Skeletal muscle tissue (tissue), 4 donors: ENCODE data around the gene BCAS3. TPM values are rescaled to one million over a fixed set of nuclear protein-coding genes. Genes with fewer than 3 reads are reported as not detected.

Source experiments
- H3K27ac ChIP-seq: one replicate; pipeline ENCODE4 v1.7.0; 2013; ENCODE audit warnings: mild to moderate bottlenecking, low read depth, low read length, inconsistent platforms
- H3K27me3 ChIP-seq, 3 donors: one replicate each; pipeline ENCODE4 v1.7.0; 2013; ENCODE audit warnings: low read length in 3 of 3; ENCODE audit not compliant: control insufficient read depth in 3 of 3, insufficient read depth in 3 of 3
- H3K36me3 ChIP-seq, 3 donors: one replicate each; pipeline ENCODE4 v1.7.0; 2013; ENCODE audit warnings: low read length in 3 of 3; ENCODE audit not compliant: control insufficient read depth in 3 of 3, insufficient read depth in 3 of 3
- H3K4me1 ChIP-seq, 3 donors: one replicate each; pipeline ENCODE4 v1.7.0; 2013; ENCODE audit warnings: low read length in 3 of 3, mild to moderate bottlenecking in 3 of 3; ENCODE audit not compliant: control insufficient read depth in 3 of 3, insufficient read depth in 3 of 3
- H3K4me3 ChIP-seq, 3 donors: one replicate each; pipeline ENCODE4 v1.7.0; 2013; ENCODE audit warnings: low read length in 3 of 3
- H3K9ac ChIP-seq, 3 donors: one replicate each; pipeline ENCODE4 v1.7.0; 2013; ENCODE audit warnings: low read length in 3 of 3, mild to moderate bottlenecking in 3 of 3, moderate library complexity in 2 of 3, low read depth in 1 of 3
- H3K9me3 ChIP-seq, 3 donors: one replicate each; pipeline ENCODE4 v1.7.0; 2013; ENCODE audit warnings: low read length in 3 of 3; ENCODE audit not compliant: control insufficient read depth in 3 of 3
- total RNA-seq: library from RNA; depleted of rRNA; stranded (reverse); fragments of >200 nt; gene quantifications from one replicate; pipeline ENCODE4 v1.2.3, GENCODE V29; 2014
- donor health status: Osteomylitis.

The BCAS3 gene
- total RNA-seq, 1 donor from 2014 or later = 25.1 TPM

DNA sequence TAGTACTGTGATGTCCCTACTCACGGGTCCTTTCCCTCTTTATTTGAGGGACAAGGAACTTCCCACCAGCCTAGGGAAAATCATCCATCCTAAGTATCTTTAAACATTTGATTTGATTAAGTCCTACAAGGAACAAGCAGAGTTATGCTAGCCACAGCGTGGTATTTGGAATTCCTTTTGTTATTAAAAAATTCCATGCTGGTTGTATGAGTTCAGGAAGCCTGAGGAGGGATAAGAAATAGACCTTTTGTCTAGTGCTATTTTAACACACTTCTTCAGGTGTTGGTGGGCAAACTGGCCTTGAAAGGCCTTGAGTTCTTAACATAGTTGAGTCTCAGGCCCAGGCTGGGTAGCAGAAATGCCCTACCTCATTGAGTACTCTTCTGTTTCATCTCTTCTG lies 616.6 kb downstream of the BCAS3 start:
- H3K36me3 ChIP-seq = no peaks in the 10 kb centered on the region
- no peaks in the 10 kb centered on the region for H3K27me3 ChIP-seq
- H3K4me3 ChIP-seq = no peak overlapping the region
- H3K4me1 ChIP-seq = peaks cover 0 to 3% (median 0%) of the 10 kb centered on the region in 3 donors
- H3K9ac ChIP-seq = no peak overlapping the region
- H3K9me3 ChIP-seq = no peaks in the 10 kb centered on the region
- H3K27ac ChIP-seq = no peak overlapping the region

DNA sequence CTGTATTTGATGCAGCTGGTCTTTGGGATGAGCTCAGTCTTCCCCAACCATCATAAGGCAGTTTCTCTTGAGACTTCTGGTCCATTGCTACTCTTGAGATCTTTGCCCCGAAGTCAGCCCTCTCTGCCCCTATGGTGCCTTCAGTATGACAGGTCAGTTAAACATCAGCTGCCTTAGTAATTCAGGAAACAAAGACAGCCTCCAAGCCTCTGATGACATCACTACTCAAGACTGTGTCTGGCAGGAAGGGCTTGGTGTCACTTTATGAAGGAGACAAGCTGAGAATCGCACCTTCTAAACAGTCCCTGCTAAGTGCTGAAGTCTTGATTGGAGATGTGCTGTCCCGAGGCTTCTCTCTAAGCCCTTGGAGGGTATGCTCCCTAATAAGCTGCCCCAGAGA lies 617.1 kb downstream of the BCAS3 start:
- Histone ChIP-seq H3K27ac (no peak overlapping the region), H3K9me3 (no peaks in the 10 kb centered on the region), H3K36me3 (no peaks in the 10 kb centered on the region), H3K9ac (no peak overlapping the region), H3K27me3 (no peaks in the 10 kb centered on the region), H3K4me3 (no peak overlapping the region), H3K4me1 (peaks cover 0 to 3% (median 0%) of the 10 kb centered on the region in 3 donors)

DNA sequence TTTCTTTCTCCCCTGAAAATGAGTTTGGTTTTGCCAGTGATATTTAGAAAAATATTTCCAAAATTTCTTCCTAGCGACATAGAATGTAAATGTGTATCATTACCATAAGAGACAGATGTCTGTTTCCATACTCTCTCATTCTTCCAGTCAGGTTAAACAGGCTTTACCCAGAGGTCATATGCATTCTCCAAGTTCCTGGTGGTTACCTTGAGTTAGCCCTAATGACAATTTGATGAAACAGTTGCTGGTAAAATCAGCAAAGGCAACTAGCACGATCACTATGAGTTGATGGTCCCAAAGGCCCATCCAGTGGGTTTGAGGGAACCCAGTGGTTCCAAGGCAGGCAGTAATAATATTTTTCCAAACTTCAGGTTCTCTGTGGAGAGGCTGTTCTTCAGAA lies 618.4 kb downstream of the BCAS3 start:
- no peaks in the 10 kb centered on the region for H3K9me3 ChIP-seq
- H3K27me3 ChIP-seq = no peaks in the 10 kb centered on the region
- H3K4me3 ChIP-seq = no peak overlapping the region
- H3K36me3 ChIP-seq = no peaks in the 10 kb centered on the region
- H3K9ac ChIP-seq = no peak overlapping the region
- H3K27ac ChIP-seq = no peak overlapping the region
- H3K4me1 ChIP-seq = peaks cover 0 to 3% (median 0%) of the 10 kb centered on the region in 3 donors

DNA sequence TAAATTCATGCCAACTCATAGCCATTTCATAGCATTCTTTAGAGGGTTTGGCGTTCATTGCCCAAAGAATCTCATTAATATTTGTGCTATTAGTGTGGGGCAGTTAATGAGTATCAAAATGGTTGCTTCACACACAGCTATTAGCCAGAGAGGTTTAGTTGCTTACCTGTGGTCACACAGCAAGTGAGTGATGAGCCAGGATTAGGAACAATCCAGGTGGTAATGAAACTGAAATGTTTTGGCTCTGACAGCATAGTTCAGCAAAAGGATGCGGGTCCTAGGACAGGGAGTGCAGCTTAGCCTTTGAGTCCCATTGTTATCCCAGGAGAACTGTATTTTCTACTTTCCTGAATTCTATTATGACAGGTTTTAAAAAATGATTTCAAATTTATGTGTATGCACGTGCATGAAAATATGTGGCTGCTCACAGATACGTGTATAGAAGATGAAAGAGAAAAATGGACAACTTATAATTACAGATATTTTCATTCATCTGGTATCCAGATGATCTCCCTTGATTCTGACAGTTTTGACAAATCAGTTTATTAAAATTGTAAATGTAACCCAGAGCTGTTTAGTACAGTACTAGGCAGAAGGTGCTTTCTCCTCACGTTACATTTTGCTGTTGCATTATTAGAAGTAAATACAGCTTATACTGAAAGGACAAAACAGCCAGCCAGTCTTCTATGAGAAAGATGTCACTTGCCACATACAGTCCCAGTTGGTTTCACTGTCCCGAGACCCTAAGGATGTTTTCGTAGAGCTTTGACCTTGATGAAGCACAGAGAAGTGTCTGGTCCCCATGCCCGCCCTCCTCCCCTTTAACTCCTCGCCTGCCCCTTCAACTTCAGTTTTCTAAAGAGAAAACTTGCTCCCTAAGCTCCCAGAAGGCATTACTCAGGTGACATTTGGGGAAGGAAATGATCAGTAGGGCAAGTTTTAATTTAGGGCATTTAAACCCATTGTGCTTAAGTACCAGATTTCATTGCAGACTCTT lies 622.2 kb downstream of the BCAS3 start:
- H3K4me3 ChIP-seq = no peak overlapping the region

DNA sequence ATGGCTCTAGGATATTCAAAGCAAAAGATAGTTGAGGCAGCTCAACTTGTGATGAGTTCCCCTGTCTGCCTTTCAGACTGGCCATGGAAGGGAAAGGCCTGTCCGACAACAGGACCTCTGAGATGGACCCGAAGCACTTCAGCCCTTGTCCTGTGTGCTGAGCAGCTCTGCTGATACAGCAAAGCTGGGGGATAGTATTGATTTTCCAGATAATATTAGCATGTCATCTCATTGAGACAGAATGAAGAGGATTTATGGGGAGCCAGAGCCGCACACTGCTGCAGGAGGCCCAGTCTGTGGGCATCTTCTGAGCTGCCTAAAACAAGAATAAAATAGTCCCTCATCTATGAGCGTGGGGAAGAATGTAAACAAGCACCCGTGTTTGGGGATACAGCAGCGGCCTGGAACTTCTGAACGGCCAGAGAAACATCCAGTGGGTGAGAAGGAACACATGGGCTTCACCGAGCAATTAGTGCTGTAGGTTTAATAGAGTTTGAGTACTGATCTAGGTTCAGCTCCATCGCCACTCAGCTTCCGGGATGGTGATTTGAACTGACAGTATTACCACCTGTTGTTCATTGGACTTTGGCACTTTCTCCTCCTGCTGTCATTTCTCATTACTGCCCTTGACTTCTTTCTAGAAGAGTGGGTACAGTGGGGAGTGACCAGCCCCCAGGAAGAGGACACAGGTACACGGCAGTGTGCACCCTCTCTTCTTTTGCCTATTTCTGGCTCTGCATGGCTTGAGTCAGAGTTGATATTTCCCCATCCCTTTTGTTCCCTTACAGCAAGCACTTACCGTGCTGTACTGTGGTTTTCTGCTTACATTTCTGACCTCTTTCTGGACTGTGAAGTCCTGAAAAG lies 625.5 kb downstream of the BCAS3 start:
- no peaks in the 10 kb centered on the region for H3K4me1 ChIP-seq
- H3K27ac ChIP-seq = no peak overlapping the region
- no peak overlapping the region for H3K4me3 ChIP-seq
- no peaks in the 10 kb centered on the region for H3K9me3 ChIP-seq
- no peaks in the 10 kb centered on the region for H3K36me3 ChIP-seq
- H3K9ac ChIP-seq = no peak overlapping the region
- no peaks in the 10 kb centered on the region for H3K27me3 ChIP-seq

More for the DNA sequence above, 622.2 kb downstream of the BCAS3 start:
- Histone ChIP-seq H3K27ac (no peak overlapping the region), H3K27me3 (no peaks in the 10 kb centered on the region), H3K4me1 (no peaks in the 10 kb centered on the region), H3K9ac (no peak overlapping the region), H3K36me3 (no peaks in the 10 kb centered on the region), H3K9me3 (no peaks in the 10 kb centered on the region)

DNA sequence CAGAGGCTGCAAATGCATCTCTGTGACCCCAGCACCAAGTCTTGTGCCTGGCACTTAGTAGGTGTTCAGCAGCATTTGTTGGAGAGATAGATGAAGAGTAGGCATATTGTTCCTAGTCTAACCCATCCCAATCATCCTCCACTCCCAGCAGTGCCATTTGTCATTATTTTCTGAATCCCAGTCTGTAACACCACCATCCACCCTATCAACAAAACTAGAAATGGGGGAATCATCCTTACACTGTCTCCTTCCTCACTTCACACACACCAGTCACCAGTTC lies 626.1 kb downstream of the BCAS3 start:
- H3K27ac ChIP-seq = no peak overlapping the region
- no peak overlapping the region for H3K4me3 ChIP-seq
- H3K9ac ChIP-seq = no peak overlapping the region
- no peaks in the 10 kb centered on the region for H3K36me3 ChIP-seq
- H3K4me1 ChIP-seq = no peaks in the 10 kb centered on the region
- H3K9me3 ChIP-seq = no peaks in the 10 kb centered on the region
- no peaks in the 10 kb centered on the region for H3K27me3 ChIP-seq

DNA sequence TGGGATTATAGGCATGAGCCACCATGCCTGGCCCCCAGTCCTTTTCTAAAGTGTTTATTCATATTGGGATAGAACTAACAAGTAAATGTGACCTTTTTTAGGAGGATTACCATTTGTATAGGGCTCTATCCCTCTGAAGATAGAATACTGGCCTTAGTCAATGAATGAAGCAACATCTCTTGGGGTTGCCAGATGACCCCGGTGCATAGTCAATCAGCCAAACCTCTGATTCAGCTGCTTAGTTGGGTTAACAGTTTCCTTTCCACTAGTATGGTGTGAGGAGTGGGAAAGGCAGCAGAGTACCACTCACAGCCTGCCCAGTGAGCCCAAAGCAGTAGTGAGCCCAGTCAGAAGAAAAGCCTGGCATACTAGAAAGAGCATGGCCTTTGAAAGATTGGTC lies 627.4 kb downstream of the BCAS3 start:
- H3K4me3 ChIP-seq = no peak overlapping the region
- H3K4me1 ChIP-seq = no peaks in the 10 kb centered on the region
- H3K36me3 ChIP-seq = no peaks in the 10 kb centered on the region
- no peak overlapping the region for H3K27ac ChIP-seq
- no peaks in the 10 kb centered on the region for H3K9me3 ChIP-seq
- H3K27me3 ChIP-seq = no peaks in the 10 kb centered on the region
- no peak overlapping the region for H3K9ac ChIP-seq

DNA sequence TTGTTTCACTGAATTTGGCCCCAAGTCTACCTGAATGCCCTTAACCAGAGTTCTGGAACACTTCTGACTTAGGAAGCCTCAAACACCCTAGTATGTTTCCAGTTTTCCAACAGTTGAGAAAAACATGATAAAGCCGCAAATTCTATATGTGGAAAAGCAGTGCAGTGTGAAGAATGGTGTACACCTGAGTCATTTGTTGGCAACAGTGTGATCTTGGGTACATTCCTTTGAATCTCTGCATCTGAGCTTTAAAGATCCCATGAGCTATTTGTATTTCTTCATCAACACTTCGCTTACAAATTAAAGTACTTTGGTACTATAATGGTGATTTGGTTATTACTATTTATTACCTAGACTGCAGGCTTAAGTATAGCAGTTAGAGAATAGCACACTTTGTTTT lies 628.4 kb downstream of the BCAS3 start:
- Histone ChIP-seq H3K9ac (no peak overlapping the region), H3K4me3 (no peak overlapping the region), H3K4me1 (no peaks in the 10 kb centered on the region), H3K27me3 (no peaks in the 10 kb centered on the region), H3K9me3 (no peaks in the 10 kb centered on the region), H3K27ac (no peak overlapping the region), H3K36me3 (no peaks in the 10 kb centered on the region)

DNA sequence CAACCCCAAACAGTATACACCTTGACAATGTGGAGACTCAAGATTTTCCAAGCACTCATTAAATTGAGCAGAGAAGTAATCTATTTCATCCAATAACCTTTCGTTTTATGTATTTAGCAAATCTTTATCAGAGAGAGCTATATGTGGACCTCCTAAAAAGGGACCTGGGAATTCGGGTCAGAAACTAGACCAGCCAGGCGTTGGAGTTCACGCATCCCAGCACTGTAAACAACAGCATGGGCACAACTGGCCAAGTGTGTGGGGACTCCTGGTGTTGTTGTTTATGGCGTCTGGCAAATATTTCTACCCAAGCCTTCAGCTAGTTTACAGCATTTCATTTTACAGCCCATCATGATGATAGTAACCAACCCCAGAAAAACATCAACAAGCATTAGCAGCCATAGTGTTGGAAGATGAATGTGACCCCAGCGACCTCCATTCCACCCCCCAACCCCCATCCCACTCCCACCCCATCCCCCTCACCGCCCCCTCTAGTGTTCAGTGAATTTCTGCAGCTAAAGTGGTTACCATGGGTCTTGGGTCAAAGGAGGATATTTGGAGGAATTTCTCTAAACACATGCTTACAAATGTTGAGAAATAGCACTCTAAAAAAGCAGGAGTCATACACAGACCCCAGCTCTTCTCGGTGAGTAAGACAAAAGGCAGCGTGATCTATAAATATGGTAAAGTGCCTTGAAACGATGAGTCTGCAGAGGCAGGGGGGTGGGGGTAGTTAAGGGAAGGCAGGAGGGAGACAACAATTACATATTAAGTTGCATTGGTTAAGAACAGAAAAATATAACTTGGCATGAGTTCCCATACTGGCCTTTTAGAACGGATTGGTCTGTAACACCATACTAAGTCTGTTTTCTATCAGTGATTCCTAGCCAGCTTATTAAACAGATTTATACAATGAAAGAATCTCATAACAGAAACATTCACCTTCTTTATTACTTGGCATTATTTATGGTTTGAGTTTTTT lies 630.5 kb downstream of the BCAS3 start:
- no peaks in the 10 kb centered on the region for H3K36me3 ChIP-seq
- no peaks in the 10 kb centered on the region for H3K27me3 ChIP-seq
- no peak overlapping the region for H3K9ac ChIP-seq
- H3K9me3 ChIP-seq = no peaks in the 10 kb centered on the region
- H3K27ac ChIP-seq = no peak overlapping the region
- peaks cover under 1 to 2% (median 1%) of the 10 kb centered on the region in 3 donors for H3K4me1 ChIP-seq
- no peak overlapping the region for H3K4me3 ChIP-seq
